Activated CD8-positive, alpha-beta memory T cell treated with anti-CD3 and anti-CD28 coated beads, Interleukin-2, amount 50 U/mL, for 1 hour (primary cell): ENCODE results near the gene SMAD6.
"Not testable (repeated sequence)": the region's sequence is repeated elsewhere in the genome, so short reads cannot be mapped to it uniquely, and the experiment has no call there.

Experiments
- DNase-seq: peaks from one replicate; pipeline ENCODE4 v3.0.0-alpha.2; 2020; ENCODE audit errors: extremely low read depth

SMAD6 gene

GRCh38 chr15:66742286-66742685 lies 40.2 kb downstream of the SMAD6 start:
- no peak for DNase-seq

DNA sequence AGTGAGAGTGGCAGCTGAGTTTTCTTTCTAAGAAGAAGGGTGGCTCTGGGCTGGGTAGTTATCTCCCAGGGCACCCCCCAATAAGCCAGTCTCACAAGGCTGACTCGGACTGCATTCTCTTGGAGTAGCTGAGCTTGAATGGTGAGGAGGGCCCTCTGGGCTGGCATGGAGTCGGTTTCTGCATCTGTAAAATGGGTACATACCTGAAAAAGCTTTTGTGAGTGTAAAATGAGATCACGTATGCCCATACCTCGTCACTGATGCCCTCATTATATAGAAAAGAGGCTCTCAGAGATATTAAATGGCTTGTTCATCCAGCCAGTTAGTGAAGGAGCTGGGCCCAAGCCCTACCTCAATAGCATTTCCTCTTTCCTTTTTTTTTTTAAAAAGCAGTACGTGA lies 41.2 kb downstream of the SMAD6 start:
- no peak for DNase-seq

GRCh38 chr15:66743703-66744536 lies 41.9 kb downstream of the SMAD6 start:
- DNase-seq = no peak

DNA sequence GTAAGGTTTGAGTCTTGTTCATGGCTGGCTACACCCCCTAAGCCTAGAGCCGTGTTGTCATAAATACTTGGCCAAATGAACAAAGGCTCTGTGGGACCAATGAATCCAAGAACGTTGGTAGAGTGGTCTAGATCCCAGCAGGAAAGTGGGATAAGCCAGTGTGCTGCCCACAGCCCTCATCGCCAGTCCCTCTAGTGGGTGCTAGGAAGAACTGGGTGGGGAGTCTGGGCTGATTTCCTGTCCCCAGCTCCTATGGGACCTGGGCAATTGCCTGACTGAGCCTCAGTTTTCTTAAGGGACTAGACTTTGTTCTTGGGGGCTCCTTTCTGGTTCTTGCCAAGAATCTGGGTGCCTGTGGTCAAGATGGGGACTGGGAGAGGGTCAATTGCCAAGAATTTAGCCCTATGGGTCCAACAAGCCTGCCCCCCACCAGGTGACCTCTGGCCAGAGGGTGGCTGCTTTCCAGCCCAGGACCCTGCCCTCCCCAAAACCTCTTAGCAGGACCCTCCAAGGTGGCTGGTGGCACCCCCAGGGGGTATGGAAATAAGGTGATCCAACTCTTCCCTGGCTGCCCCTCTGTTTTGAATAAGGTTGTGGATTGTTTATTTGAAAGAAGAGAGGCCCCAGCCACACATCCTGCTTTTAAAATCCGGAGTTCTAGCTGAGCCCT lies 42.7 kb downstream of the SMAD6 start:
- no peak for DNase-seq

DNA sequence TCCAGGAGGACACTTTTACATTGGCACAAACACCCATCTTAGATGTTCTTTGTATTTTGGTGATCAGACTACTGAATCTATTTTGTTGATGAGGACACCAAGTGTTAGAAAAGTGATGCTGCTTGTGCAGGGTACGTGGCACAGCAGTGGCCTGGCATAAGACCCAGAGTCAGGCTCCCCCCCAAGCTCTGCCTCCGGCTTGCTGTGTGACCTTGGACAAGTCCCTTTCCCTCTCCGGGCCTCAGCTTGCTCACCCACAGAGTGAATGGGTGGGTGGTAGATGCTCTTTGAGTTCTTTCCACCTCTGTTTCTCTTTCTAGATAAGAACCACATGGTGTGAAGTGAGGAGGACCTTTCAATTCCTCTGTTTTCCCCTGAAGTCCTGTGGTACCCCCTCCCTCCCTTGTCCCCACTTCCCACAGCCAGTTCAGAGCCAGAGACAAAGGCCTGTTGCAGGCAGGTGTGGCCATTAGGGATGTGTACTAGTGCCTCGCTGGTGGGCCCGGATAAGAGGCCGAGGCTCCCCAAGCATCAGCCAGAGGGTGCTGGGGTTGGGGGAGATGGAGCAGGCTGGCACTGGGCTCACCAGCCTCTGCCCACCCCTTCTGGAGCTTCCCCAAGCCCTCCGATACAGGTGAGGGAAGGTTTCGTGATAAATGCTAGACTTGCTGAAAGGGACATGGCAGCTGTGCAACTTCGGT lies 43.6 kb downstream of the SMAD6 start:
- DNase-seq = no peak

DNA sequence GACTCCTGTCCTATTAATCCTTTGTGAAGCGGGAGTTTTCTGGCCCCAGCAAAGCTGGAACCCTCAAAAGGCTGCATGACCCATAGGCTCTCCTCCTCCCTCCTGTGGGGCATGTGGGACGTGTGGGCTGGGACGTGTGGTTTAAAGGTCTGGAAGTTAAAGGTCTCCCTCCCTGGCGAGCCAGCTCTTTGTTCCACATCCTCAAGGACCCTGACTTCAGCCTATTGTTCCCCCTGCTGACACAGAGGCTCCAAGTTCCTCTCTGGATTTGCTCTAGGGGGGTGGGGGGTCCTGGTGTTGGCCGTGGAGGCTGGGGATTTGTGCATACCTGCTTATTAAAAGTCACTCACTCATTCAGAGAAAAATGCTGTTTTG lies 44.2 kb downstream of the SMAD6 start:
- DNase-seq = no peak

GRCh38 chr15:66747223-66747622 lies 45.2 kb downstream of the SMAD6 start:
- no peak for DNase-seq

GRCh38 chr15:66747886-66748707 lies 46.1 kb downstream of the SMAD6 start:
- DNase-seq = no peak

- DNase-seq = no peak
These were observed 46.6 kb downstream of the SMAD6 start for GRCh38 chr15:66748708-66749035.

DNA sequence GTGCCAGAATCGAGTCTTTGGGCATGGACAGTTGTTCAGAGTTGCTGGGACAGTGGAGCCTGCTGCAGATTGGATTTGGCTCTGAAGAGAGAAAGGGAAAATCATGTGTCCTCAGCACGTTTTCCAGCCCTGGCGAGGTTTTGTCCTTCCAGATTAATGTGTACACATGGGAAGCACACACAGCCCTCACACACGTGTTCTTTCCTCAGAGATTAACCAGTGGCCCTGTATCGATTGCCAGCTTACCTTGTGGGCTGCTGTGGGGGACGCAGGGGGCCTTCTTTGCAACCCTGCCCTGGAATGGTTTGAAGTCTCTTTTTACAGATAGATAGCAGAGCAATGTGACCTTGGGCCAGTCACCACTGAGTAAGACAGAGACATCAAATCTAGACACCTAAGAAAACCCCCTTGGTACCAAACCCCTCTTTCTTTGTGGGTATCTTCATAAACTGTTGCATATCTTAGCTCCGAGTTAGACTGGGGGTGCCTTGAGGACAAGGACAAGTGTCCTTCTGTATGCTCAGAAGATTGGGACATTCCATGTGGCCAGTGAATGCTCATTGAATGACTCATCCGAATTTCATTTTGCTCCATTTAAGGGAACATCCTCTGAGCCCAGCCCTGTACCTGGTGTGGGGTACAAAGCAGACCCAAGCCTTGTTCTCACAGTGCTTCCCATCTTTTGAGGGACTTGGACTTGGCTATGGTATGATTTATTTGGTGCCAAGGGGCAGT lies 48.0 kb downstream of the SMAD6 start:
- DNase-seq = no peak

DNA sequence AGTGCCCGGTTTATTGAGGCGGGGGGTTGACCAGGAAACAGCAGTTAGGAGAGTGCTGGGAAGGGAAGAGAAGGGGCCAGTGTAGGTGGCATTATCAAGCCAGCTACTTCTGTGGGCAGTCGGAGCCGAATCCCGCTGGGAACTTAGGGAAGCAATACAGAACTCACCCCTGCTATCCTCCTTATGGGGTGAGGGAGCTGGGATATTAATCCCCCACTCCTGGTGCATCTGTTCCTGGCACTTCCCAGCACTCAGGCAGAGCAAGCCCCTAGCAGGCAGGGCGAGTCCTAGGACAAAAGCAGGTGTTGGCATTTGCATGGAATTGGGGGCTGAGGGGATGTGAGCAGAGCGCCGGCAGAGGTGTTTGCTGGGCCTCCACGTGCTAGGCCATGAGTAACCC lies 48.6 kb downstream of the SMAD6 start:
- no peak for DNase-seq

DNA sequence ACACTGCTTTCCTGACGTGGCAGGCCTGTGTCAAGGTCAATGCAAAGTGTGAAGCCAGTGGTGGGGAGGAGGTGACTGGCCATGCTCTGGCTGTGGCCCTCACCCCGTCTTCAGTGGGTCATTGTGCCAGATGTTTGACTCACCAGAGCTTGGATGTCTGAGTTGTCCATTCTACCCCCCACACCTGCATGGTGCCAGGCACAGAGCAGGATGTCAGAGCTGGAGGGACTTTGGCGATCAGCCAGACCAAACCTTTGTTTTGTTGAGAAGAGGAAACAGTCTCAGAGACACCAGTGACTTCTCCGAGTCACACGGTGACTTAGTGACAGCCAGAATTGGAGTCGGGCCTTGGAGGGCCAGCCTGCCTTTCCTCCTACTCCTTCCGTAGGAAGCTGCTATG lies 49.5 kb downstream of the SMAD6 start:
- no peak for DNase-seq

GRCh38 chr15:66752078-66752477 lies 50.0 kb downstream of the SMAD6 start:
- DNase-seq = no peak

GRCh38 chr15:66753687-66754377 lies 51.8 kb downstream of the SMAD6 start:
- no peak for DNase-seq

- DNase-seq = no peak
These were observed 52.8 kb downstream of the SMAD6 start for GRCh38 chr15:66754789-66755188.

DNA sequence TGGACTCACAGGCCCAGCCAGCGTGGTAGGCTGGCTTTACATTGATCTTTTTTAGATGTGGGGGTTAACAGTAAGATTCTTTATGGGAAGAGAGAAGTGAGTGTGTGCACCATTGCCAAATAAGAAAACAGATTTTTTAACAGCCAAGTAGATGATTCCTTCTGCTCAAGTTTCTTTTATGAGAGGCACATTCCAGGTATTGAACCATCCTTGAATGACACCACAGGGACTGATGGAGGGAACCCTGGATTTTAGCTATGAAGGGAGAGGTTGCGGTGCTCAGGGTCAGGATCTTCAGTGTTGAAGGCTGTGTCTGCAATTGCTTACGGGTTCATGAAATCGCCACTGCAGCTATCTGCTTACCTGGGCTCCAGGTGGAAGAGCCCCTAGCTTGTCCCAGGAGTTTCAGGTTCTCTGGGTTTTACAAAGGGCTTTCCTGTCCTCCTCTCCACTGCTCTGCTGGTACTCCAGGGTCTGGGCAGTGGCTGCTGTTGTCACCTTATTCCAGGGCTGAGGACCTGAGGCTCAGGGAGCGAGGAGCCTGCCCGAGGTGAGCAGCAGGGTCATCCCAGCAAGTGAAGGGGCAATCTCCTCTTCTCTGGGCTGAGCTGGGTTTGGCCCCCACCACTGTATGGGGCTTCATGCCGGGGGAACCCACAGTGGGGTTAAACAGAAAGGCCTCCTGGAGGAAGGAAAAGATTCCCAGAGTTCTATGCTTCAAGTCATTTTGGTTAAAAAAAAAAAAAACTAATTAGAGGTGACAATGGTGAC lies 53.4 kb downstream of the SMAD6 start:
- DNase-seq = no peak

DNA sequence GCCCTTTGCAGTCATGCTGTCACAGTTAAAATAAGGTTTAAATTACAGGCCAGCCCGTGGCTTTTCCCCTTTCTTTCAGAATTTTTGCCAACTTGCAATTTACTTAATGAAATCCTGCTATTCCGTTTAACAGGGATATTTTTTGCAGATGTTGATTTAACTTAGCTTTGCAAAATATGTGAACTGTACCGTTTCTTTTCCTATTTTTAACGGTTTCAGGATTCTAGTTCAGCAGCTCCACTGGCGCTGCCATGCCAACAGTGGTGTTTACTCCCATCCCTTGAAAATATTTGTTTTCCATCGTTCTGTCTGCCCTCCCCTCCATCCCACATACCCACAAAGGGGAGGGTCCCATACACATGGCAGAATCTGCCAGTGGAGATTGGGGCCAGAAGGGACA lies 54.3 kb downstream of the SMAD6 start:
- no peak for DNase-seq

- no peak for DNase-seq
These were observed 55.0 kb downstream of the SMAD6 start for GRCh38 chr15:66757030-66757429.

GRCh38 chr15:66757521-66757920 lies 55.5 kb downstream of the SMAD6 start:
- no peak for DNase-seq

DNA sequence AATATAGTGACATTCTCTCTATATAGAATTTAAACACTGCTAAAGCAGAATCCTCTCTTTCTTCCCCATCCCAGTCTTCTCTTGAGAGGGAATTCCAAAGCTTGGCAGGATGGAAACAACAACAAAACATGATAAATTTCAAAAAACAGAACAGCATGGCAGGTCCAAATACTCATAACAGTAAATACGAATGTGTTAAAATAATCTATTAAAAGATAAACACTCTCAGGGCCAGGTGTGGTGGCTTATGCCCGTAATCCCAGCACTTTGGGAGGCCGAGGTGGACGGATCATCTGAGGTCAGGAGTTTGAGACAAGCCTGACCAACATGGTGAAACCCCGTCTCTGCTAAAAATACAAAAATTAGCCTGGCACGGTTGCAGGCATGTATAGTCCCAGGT lies 56.2 kb downstream of the SMAD6 start:
- DNase-seq = not testable (repeated sequence)
